Measurements from ENCODE around the gene FMNL2.

DNA sequence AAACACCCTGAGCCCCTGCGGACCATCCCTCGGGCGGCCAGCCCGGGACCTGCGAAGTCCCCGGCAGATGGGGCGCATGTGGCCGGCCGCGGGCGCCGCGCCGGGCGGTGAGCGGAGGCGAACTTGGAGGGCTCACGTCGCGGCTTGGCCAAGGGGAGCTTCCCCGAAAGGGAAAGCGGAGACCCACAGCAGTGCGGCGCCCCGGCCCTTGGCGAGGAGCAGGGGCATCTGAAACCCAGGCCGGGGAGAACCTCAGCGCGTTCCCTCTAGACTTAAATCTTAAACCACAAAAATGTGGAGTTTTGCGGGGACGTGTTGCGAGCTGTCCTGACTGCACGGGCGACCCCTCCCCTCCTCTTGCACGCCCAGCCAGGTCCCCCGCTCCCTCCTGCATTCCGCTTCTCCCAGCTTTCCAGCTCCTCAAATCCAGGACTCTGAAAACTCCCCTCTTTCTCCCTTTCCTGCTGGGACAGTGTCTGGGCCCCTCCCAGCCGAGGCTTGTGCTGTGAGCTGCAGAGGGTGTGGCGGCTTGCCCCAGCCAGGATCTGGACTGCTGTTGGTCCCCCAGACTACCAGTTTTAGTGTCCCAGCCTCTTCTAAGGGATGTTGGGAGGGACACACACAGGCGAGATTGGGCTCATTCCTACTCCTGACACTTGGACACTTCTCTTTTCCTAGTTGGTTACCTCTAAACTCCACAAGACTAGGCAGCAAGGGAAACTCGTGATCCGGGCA lies 1.3 kb downstream of the FMNL2 start:
- TF ChIP-seq, protein P1, sequence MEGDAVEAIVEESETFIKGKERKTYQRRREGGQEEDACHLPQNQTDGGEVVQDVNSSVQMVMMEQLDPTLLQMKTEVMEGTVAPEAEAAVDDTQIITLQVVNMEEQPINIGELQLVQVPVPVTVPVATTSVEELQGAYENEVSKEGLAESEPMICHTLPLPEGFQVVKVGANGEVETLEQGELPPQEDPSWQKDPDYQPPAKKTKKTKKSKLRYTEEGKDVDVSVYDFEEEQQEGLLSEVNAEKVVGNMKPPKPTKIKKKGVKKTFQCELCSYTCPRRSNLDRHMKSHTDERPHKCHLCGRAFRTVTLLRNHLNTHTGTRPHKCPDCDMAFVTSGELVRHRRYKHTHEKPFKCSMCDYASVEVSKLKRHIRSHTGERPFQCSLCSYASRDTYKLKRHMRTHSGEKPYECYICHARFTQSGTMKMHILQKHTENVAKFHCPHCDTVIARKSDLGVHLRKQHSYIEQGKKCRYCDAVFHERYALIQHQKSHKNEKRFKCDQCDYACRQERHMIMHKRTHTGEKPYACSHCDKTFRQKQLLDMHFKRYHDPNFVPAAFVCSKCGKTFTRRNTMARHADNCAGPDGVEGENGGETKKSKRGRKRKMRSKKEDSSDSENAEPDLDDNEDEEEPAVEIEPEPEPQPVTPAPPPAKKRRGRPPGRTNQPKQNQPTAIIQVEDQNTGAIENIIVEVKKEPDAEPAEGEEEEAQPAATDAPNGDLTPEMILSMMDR (conservative IDR thresholded peaks at IDR 0.05; ENCODE audit: low read depth, low read length), result no peak
- TF ChIP-seq EZH2 (IDR thresholded peaks at IDR 0.05; ENCODE audit: borderline replicate concordance, low read depth, low read length, poor library complexity, severe bottlenecking), result no peak

Data from A673 (cell line).